GM23338 (cell line): ENCODE measurements around the gene GGT6.

ENCODE experiments used
- CREB1 ChIP-seq: fragments of 250-450 bp; sonication (Bioruptor Pico); IDR thresholded peaks from 2 replicates; pipeline ENCODE4 v1.5.0; 2020; ENCODE audit warnings: low read depth, mild to moderate bottlenecking, moderate library complexity
- EZH2 ChIP-seq: fragments of 200-600 bp; sonication (generic); IDR thresholded peaks from one replicate; pipeline ENCODE4 v1.8.0; 2017; ENCODE audit warnings: antibody characterized with exemption, mild to moderate bottlenecking, low read depth; ENCODE audit not compliant: unreplicated experiment
- EZH2phosphoT487 ChIP-seq: fragments of 200-600 bp; sonication (generic); IDR thresholded peaks from one replicate; pipeline ENCODE4 v1.8.1; 2018; ENCODE audit warnings: antibody characterized with exemption; ENCODE audit not compliant: unreplicated experiment
- NANOG ChIP-seq: IDR thresholded peaks from 2 replicates; pipeline ENCODE4 v1.6.1; 2016; ENCODE audit warnings: antibody characterized with exemption, borderline replicate concordance
- POLR2AphosphoS5 ChIP-seq: IDR thresholded peaks from 2 replicates; pipeline ENCODE4 v1.6.1; 2016; ENCODE audit warnings: antibody characterized with exemption, low read depth
- ZNF331 ChIP-seq: fragments of 250-450 bp; sonication (Bioruptor Pico); IDR thresholded peaks from 2 replicates; pipeline ENCODE4 v1.5.0; 2020; ENCODE audit warnings: low read depth, mild to moderate bottlenecking, moderate library complexity
- TF ChIP-seq, protein P1 (sequence below), 2 experiments: fragments of 200-600 bp in 1 of 2; sonication (generic) in 1 of 2; conservative IDR thresholded peaks; 2 replicates each; pipeline versions ENCODE4 v1.5.1 to v1.6.1; 2016 to 2017; ENCODE audit warnings: antibody characterized with exemption in 2 of 2, low read depth in 2 of 2, mild to moderate bottlenecking in 2 of 2, moderate library complexity in 1 of 2
- TF ChIP-seq, protein P2 (sequence below): fragments of 250-450 bp; sonication (Bioruptor Pico); IDR thresholded peaks from 2 replicates; pipeline ENCODE4 v1.5.0; 2020; ENCODE audit warnings: mild to moderate bottlenecking, moderate library complexity

DNA sequence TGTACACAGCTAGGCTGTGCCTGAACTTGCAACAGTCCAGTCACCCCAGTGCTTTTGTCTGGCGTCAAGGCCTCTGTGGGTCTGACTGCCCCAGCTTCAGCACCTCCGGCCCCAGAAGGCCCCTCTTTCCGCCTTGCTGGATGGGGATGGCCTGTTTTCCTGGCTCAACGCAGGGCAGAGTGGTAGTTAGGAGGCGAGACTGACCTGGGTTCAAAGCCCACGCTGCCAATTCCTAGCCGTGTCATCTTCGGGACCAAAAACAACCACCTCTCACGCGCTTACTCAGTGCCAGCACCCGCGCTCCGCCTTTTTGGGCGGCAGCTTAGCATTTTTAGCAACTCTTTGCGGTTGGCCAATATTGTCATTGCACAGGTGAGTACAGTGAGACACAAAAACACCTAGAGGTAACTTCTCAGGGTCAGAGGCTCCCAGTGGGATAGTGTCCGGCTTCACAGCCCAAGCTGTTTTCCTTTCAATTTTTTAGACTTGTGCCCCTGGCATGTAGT, 9.8 kb downstream of the GGT6 start:
- no peak for TF ChIP-seq EZH2phosphoT487
- TF ChIP-seq EZH2 = no peak
- TF ChIP-seq, protein P1, sequence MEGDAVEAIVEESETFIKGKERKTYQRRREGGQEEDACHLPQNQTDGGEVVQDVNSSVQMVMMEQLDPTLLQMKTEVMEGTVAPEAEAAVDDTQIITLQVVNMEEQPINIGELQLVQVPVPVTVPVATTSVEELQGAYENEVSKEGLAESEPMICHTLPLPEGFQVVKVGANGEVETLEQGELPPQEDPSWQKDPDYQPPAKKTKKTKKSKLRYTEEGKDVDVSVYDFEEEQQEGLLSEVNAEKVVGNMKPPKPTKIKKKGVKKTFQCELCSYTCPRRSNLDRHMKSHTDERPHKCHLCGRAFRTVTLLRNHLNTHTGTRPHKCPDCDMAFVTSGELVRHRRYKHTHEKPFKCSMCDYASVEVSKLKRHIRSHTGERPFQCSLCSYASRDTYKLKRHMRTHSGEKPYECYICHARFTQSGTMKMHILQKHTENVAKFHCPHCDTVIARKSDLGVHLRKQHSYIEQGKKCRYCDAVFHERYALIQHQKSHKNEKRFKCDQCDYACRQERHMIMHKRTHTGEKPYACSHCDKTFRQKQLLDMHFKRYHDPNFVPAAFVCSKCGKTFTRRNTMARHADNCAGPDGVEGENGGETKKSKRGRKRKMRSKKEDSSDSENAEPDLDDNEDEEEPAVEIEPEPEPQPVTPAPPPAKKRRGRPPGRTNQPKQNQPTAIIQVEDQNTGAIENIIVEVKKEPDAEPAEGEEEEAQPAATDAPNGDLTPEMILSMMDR (conservative IDR thresholded peaks at IDR 0.05; ENCODE audit: low read depth in 2 of 2) = no peak
- no peak for TF ChIP-seq CREB1 (CRISPR knock-in tag)
- TF ChIP-seq NANOG = no peak
- TF ChIP-seq POLR2AphosphoS5 = no peak
- TF ChIP-seq ZNF331 = no peak
- TF ChIP-seq, protein P2, sequence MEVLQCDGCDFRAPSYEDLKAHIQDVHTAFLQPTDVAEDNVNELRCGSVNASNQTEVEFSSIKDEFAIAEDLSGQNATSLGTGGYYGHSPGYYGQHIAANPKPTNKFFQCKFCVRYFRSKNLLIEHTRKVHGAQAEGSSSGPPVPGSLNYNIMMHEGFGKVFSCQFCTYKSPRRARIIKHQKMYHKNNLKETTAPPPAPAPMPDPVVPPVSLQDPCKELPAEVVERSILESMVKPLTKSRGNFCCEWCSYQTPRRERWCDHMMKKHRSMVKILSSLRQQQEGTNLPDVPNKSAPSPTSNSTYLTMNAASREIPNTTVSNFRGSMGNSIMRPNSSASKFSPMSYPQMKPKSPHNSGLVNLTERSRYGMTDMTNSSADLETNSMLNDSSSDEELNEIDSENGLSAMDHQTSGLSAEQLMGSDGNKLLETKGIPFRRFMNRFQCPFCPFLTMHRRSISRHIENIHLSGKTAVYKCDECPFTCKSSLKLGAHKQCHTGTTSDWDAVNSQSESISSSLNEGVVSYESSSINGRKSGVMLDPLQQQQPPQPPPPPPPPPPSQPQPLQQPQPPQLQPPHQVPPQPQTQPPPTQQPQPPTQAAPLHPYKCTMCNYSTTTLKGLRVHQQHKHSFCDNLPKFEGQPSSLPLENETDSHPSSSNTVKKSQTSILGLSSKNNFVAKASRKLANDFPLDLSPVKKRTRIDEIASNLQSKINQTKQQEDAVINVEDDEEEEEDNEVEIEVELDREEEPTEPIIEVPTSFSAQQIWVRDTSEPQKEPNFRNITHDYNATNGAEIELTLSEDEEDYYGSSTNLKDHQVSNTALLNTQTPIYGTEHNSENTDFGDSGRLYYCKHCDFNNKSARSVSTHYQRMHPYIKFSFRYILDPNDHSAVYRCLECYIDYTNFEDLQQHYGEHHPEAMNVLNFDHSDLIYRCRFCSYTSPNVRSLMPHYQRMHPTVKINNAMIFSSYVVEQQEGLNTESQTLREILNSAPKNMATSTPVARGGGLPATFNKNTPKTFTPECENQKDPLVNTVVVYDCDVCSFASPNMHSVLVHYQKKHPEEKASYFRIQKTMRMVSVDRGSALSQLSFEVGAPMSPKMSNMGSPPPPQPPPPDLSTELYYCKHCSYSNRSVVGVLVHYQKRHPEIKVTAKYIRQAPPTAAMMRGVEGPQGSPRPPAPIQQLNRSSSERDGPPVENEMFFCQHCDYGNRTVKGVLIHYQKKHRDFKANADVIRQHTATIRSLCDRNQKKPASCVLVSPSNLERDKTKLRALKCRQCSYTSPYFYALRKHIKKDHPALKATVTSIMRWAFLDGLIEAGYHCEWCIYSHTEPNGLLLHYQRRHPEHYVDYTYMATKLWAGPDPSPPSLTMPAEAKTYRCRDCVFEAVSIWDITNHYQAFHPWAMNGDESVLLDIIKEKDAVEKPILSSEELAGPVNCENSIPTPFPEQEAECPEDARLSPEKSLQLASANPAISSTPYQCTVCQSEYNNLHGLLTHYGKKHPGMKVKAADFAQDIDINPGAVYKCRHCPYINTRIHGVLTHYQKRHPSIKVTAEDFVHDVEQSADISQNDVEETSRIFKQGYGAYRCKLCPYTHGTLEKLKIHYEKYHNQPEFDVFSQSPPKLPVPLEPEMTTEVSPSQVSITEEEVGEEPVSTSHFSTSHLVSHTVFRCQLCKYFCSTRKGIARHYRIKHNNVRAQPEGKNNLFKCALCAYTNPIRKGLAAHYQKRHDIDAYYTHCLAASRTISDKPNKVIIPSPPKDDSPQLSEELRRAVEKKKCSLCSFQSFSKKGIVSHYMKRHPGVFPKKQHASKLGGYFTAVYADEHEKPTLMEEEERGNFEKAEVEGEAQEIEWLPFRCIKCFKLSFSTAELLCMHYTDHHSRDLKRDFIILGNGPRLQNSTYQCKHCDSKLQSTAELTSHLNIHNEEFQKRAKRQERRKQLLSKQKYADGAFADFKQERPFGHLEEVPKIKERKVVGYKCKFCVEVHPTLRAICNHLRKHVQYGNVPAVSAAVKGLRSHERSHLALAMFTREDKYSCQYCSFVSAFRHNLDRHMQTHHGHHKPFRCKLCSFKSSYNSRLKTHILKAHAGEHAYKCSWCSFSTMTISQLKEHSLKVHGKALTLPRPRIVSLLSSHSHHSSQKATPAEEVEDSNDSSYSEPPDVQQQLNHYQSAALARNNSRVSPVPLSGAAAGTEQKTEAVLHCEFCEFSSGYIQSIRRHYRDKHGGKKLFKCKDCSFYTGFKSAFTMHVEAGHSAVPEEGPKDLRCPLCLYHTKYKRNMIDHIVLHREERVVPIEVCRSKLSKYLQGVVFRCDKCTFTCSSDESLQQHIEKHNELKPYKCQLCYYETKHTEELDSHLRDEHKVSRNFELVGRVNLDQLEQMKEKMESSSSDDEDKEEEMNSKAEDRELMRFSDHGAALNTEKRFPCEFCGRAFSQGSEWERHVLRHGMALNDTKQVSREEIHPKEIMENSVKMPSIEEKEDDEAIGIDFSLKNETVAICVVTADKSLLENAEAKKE (CRISPR knock-in tag) = no peak
